HCT116 (cell line): Measurements from ENCODE around the gene POLR2A. TPM values are rescaled to one million over a fixed set of nuclear protein-coding genes. Genes with fewer than 3 reads are reported as not detected.

Experiments
- ATAC-seq: fragments of 200-7000 bp; cut with Tn5 transposase; 2 replicates; pipeline ENCODE4 v1.9.1; 2020; ENCODE audit warnings: mild to moderate bottlenecking, moderate library complexity
- BruUV-seq: library from RNA; stranded (reverse); fragments of 400-500 nt; replicated peaks from 2 replicates; lab custom pipeline; 2021; lab: Mats Ljungman, UMichigan
- CTCF ChIA-PET: fragments of 300-600 bp; sonication (Branson Sonifier 250); formaldehyde crosslinking; loops from one replicate; lab custom pipeline; 2021; ENCODE audit warnings: antibody characterized with exemption; lab: Charles Lee
- POLR2A ChIA-PET: fragments of 300-600, 350-600 bp; sonication (Branson Sonifier 250); formaldehyde crosslinking; loops from one replicate; lab custom pipeline; 2021; ENCODE audit warnings: antibody characterized with exemption; lab: Charles Lee
- RAD21 ChIA-PET, 2 experiments: fragments of 300-600 bp; sonication (Branson Sonifier 250); formaldehyde crosslinking; loops; one replicate each; lab custom pipeline; 2023; ENCODE audit warnings: low total read pairs in 2 of 2; ENCODE audit not compliant: uncharacterized antibody in 2 of 2, unreplicated experiment in 2 of 2, low non-redundant PET in 1 of 2; lab: Charles Lee
- DNase-seq: peaks from one replicate; pipeline ENCODE4 v3.0.0-alpha.2; 2010; ENCODE audit warnings: low read depth, low spot score
- H2AFZ ChIP-seq: fragments of 200-600 bp; shearing (Covaris generic), sonication (generic); 2 replicates; pipeline ENCODE4 v1.6.1; 2017; ENCODE audit warnings: low read depth, mixed run types, mixed read lengths, antibody characterized with exemption, low read length; ENCODE audit not compliant: poor library complexity, severe bottlenecking
- H3K27ac ChIP-seq: 2 replicates; pipeline ENCODE4 v1.5.1; 2012; ENCODE audit warnings: low read depth, low read length
- H3K27me3 ChIP-seq: fragments of 200-600 bp; sonication (generic); 2 replicates; pipeline ENCODE4 v1.6.1; 2016; ENCODE audit warnings: mixed run types, low read length, mixed read lengths; ENCODE audit not compliant: insufficient read depth
- H3K36me3 ChIP-seq, 2 experiments: fragments of 200-500 bp in 1 of 2; fragments of 200-600 bp in 1 of 2; sonication (Bioruptor generic) in 1 of 2; sonication (generic) in 1 of 2; 2 replicates each; pipeline versions ENCODE4 v1.5.1 to v1.6.1; 2014 to 2016; ENCODE audit warnings: low read length in 2 of 2, inconsistent platforms in 1 of 2, mixed read lengths in 1 of 2, mixed run types in 1 of 2; ENCODE audit not compliant: insufficient read depth in 2 of 2, control insufficient read depth in 1 of 2
- H3K4me1 ChIP-seq, 2 experiments: fragments of 200-600 bp in 1 of 2; sonication (generic) in 1 of 2; 2 replicates each; pipeline versions ENCODE4 v1.5.1 to v1.6.1; 2012 to 2017; ENCODE audit warnings: low read length in 2 of 2, inconsistent platforms in 1 of 2, mild to moderate bottlenecking in 1 of 2, mixed read lengths in 1 of 2, mixed run types in 1 of 2, moderate library complexity in 1 of 2; ENCODE audit not compliant: insufficient read depth in 2 of 2, control insufficient read depth in 1 of 2
- H3K4me2 ChIP-seq: fragments of 200-600 bp; sonication (generic); 2 replicates; pipeline ENCODE4 v1.6.1; 2017; ENCODE audit warnings: mixed run types, low read length, mixed read lengths
- H3K4me3 ChIP-seq, 2 experiments: fragments of 200-600 bp in 1 of 2; sonication (generic) in 1 of 2; replicated peaks in 1 of 2; 2 replicates each; pipeline ENCODE4 v1.5.1; 2011 to 2016; ENCODE audit warnings: low read length in 2 of 2, control low read depth in 1 of 2, low read depth in 1 of 2, mild to moderate bottlenecking in 1 of 2, mixed read lengths in 1 of 2, mixed run types in 1 of 2
- H3K79me2 ChIP-seq: fragments of 200-600 bp; sonication (generic); 2 replicates; pipeline ENCODE4 v1.6.1; 2017; ENCODE audit warnings: mild to moderate bottlenecking, mixed run types, low read length, moderate library complexity, mixed read lengths; ENCODE audit not compliant: insufficient read depth
- H3K9ac ChIP-seq: fragments of 200-600 bp; sonication (generic); 2 replicates; pipeline ENCODE4 v1.6.1; 2016; ENCODE audit warnings: low read length, mixed read lengths
- H3K9me2 ChIP-seq: fragments of 200-600 bp; sonication (generic), shearing (Covaris generic); 2 replicates; pipeline ENCODE4 v1.6.1; 2017; ENCODE audit warnings: mixed run types, mild to moderate bottlenecking, moderate library complexity; ENCODE audit not compliant: insufficient read depth
- H3K9me3 ChIP-seq, 2 experiments: fragments of 200-500 bp in 1 of 2; fragments of 200-600 bp in 1 of 2; sonication (Bioruptor generic) in 1 of 2; sonication (generic) in 1 of 2; 2 replicates each; pipeline ENCODE4 v1.6.1; 2014 to 2017; ENCODE audit warnings: low read length in 2 of 2, mixed read lengths in 2 of 2, inconsistent platforms in 1 of 2, low read depth in 1 of 2, mild to moderate bottlenecking in 1 of 2, mixed run types in 1 of 2, moderate library complexity in 1 of 2; ENCODE audit not compliant: control insufficient read depth in 1 of 2, insufficient read depth in 1 of 2
- H4K20me1 ChIP-seq: fragments of 200-600 bp; sonication (generic), shearing (Covaris generic); 2 replicates; pipeline ENCODE4 v1.6.1; 2017; ENCODE audit warnings: mixed run types, mild to moderate bottlenecking, moderate library complexity; ENCODE audit not compliant: insufficient read depth
- CEBPB ChIP-seq: IDR thresholded peaks from 2 replicates; pipeline ENCODE4 v1.6.1; 2012; ENCODE audit warnings: low read depth
- EGR1 ChIP-seq: IDR thresholded peaks from 2 replicates; pipeline ENCODE4 v1.6.1; 2012; ENCODE audit warnings: low read depth
- EZH2 ChIP-seq: fragments of 200-600 bp; sonication (generic); IDR thresholded peaks from 2 replicates; pipeline ENCODE4 v1.6.1; 2017; ENCODE audit warnings: antibody characterized with exemption, mixed run types
- FOSL1 ChIP-seq: IDR thresholded peaks from 2 replicates; pipeline ENCODE4 v1.6.1; 2012; ENCODE audit warnings: low read depth
- MAX ChIP-seq: IDR thresholded peaks from 2 replicates; pipeline ENCODE4 v1.6.1; 2012
- POLR2A ChIP-seq: IDR thresholded peaks from 2 replicates; pipeline ENCODE4 v1.7.0; 2011; ENCODE audit warnings: borderline replicate concordance; ENCODE audit not compliant: insufficient read depth, insufficient read length; ENCODE audit errors: extremely low read depth
- RAD21 ChIP-seq: IDR thresholded peaks from 2 replicates; pipeline ENCODE4 v1.6.1; 2012; ENCODE audit warnings: low read depth, mild to moderate bottlenecking
- REST ChIP-seq: IDR thresholded peaks from 2 replicates; pipeline ENCODE4 v1.6.1; 2012; ENCODE audit warnings: low read depth
- SP1 ChIP-seq: IDR thresholded peaks from 2 replicates; pipeline ENCODE4 v1.6.1; 2012; ENCODE audit warnings: low read depth
- TCF7L2 ChIP-seq: IDR thresholded peaks from 2 replicates; pipeline ENCODE4 v1.7.0; 2011; ENCODE audit warnings: borderline replicate concordance, inconsistent platforms; ENCODE audit not compliant: insufficient read depth, insufficient read length; ENCODE audit errors: extremely low read depth
- ZBTB33 ChIP-seq: IDR thresholded peaks from 2 replicates; pipeline ENCODE4 v1.6.1; 2011; ENCODE audit warnings: mild to moderate bottlenecking, low read length, moderate library complexity; ENCODE audit not compliant: insufficient replicate concordance; ENCODE audit errors: extremely low read depth
- ZNF274 ChIP-seq: fragments of 200-500 bp; sonication (Bioruptor generic); IDR thresholded peaks from 2 replicates; pipeline ENCODE4 v1.6.1; 2014; ENCODE audit warnings: mild to moderate bottlenecking, low read depth, low read length, inconsistent platforms
- intact Hi-C: fragments of 100-400 bp; cut with micrococcal nuclease; formaldehyde crosslinking; loops from 2 replicates; pipeline ENCODE4 v1.10.0; 2022
- total RNA-seq: library from RNA; stranded (reverse); gene quantifications from one replicate; pipeline ENCODE4 v1.2.1, GENCODE V29; 2021; ENCODE audit not compliant: unreplicated experiment

POLR2A gene
- total RNA-seq, 1 experiment from 2014 or later, result 205 TPM

GRCh38 chr17:7464081-7464480 is 20.1 kb upstream of the POLR2A start (continued):
- TF ChIP-seq REST (no peak), MAX (no peak), TCF7L2 (no peak), CEBPB (no peak), FOSL1 (no peak)

- H4K20me1 ChIP-seq, result no peaks in the 10 kb centered on the region
- H3K9me2 ChIP-seq, result no peaks in the 10 kb centered on the region
- H3K4me2 ChIP-seq, result no peak overlapping the region
- intact Hi-C loops, result no loop called here
- no peaks in the 10 kb centered on the region for H3K9me3 ChIP-seq
- no peaks in the 10 kb centered on the region for H3K27me3 ChIP-seq
- ATAC-seq (no peak), DNase-seq (no peak)
- H3K27ac ChIP-seq, result no peak overlapping the region
- POLR2A ChIA-PET, result interaction anchor here (1.0 kb wide), 1 partner anchor 62 kb away, joined by 3 read pairs; the partner anchor contains the start of gene TMEM256
- RAD21 ChIA-PET, result no interaction called here
- BruUV-seq, result no TSS peak
- no peak overlapping the region for H3K9ac ChIP-seq
- no peak overlapping the region for H3K4me3 ChIP-seq
- no peak overlapping the region for H2AFZ ChIP-seq
- H3K79me2 ChIP-seq, result no peaks in the 10 kb centered on the region
- no peak for TF ChIP-seq POLR2A
- no peak for TF ChIP-seq ZNF274
- no peak for TF ChIP-seq SP1
- TF ChIP-seq RAD21, result no peak
- TF ChIP-seq EZH2, result no peak
- TF ChIP-seq ZBTB33, result no peak
- TF ChIP-seq MAX, result no peak
- TF ChIP-seq EGR1, result no peak
- no peaks in the 10 kb centered on the region; a peak in 2 of 4 replicates for H3K36me3 ChIP-seq
- CTCF ChIA-PET, result no interaction called here
- peaks cover 0 to 5% of the 10 kb centered on the region in 2 experiments; a peak in 1 of 4 replicates for H3K4me1 ChIP-seq
Measured at GRCh38 chr17:7465597-7466275, 18.4 kb upstream of the POLR2A start.
